ENCODE results near the gene TET2. TPM values are rescaled to one million over a fixed set of nuclear protein-coding genes. Genes with fewer than 3 reads are reported as not detected.

Gene TET2
- total RNA-seq, 1 donor, result 18.6 TPM

DNA sequence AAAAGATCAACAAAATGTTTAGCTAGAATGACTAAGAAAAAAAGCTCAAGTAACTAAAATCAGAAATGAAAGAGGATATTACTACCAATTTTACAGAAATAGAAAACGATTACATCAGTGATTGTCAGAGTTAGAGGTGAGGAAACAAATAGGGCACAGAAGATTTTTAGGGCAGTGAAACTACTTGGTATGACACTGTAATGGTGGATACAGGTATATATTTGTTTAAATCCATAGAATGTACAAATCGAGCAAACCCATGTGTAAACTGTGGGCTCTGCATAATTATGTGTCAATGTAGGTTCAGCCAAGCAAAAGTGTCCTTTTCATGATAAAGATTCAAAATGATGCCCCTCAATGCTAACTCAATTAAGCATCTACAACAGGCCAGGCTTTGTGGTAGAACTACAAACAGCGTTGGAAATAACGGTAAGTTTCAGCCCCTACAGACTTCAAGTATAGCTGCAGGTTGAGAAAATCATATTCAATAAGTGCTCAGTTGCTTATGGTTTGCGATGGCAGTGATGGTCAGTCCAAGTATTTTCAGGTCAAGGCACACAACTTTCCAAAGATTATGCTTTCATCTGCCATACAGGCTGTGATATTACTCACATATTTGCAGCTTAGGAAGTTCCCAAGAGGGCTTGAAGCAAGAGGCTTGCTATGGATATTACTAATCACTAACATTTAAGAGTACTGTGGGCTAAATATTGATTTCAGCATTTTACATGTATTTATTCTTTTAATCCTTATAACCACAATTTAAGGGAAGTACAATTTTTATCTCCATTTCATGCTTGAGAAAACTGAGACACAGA is 158.6 kb downstream of the TET2 start:
- no peak overlapping the region for H3K4me3 ChIP-seq (ENCODE audit: low read depth, low read length)
- no peak for DNase-seq (ENCODE audit: low read depth)
- TF ChIP-seq CTCF (IDR thresholded peaks at IDR 0.05; ENCODE audit: insufficient read depth, low read length), result no peak

DNA sequence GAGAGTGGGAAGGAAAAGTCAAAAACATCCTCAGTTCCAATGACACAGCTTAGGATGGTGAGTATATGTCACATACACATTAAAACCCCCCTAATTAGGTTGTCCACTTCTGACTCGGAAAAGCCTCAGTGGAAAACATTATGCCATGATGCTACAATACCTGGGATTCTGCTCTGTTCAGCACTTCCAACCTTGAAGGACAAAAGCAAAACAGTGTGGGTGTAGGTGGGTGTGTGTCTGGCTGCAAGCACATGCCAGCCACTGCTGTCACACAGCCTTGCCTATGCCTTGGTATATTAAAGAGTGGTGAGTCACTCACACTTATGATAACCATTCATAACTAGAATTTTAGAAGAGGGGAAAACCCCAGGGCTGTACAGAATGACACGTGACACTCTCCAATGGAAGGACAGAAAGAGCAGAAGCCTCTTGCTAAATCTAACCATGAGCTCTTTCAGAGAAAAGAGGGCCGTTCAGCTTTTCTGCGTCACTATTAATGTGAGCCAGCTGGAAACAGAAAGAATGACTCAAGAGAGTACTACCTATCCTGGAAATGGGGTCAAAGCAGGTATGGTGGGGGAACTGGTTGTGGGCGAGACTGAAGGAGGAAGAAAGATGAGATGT is 159.6 kb downstream of the TET2 start:
- no peak for TF ChIP-seq CTCF (IDR thresholded peaks at IDR 0.05; ENCODE audit: insufficient read depth, low read length)
- no peak overlapping the region for H3K4me3 ChIP-seq (ENCODE audit: low read depth, low read length)
- no peak for DNase-seq (ENCODE audit: low read depth)

- no peak for DNase-seq (ENCODE audit: low read depth)
- no peak for TF ChIP-seq CTCF (IDR thresholded peaks at IDR 0.05; ENCODE audit: insufficient read depth, low read length)
- H3K4me3 ChIP-seq (ENCODE audit: low read depth, low read length), result no peak overlapping the region
Observed at GRCh38 chr4:105306820-105307219, 160.1 kb downstream of the TET2 start.

DNA sequence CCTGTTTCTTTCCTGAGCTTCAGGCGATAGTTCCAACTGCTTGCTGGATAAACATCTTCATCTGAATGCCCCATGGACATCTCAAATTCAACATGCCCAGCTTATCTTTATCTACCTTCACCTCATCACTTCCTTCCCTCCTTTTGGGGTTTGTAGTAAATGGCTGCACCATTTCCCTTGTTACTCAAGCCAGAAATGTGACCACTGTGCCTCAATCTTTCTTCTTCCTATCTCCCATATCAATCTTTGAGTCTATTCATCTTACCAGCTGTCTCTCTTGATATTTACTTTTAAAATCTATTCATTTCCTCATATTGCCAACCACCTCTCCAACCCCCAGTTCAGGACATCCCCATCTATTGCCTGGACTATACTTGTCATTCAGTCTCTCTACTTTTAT is 171.8 kb downstream of the TET2 start:
- DNase-seq (ENCODE audit: low read depth), result no peak
- no peak overlapping the region for H3K4me3 ChIP-seq (ENCODE audit: low read depth, low read length)
- TF ChIP-seq CTCF (IDR thresholded peaks at IDR 0.05; ENCODE audit: insufficient read depth, low read length), result no peak

- TF ChIP-seq CTCF (IDR thresholded peaks at IDR 0.05; ENCODE audit: insufficient read depth, low read length), result no peak
- DNase-seq (ENCODE audit: low read depth), result no peak
- no peak overlapping the region for H3K4me3 ChIP-seq (ENCODE audit: low read depth, low read length)
Observed at GRCh38 chr4:105327222-105327621, 180.5 kb downstream of the TET2 start.

- DNase-seq (ENCODE audit: low read depth), result no peak
- no peak overlapping the region for H3K4me3 ChIP-seq (ENCODE audit: low read depth, low read length)
- TF ChIP-seq CTCF (IDR thresholded peaks at IDR 0.05; ENCODE audit: insufficient read depth, low read length), result no peak
Observed at GRCh38 chr4:105327956-105328355, 181.3 kb downstream of the TET2 start.
